Stimulated activated CD8-positive, alpha-beta memory T cell treated with anti-CD3 and anti-CD28 coated beads, Interleukin-15, amount 100 ng/mL, for 4 hours (primary cell): ENCODE measurements around the gene HSBP1.

Source experiments
- DNase-seq, 2 donors: peaks; one replicate each; pipeline ENCODE4 v3.0.0-alpha.2; 2020; ENCODE audit warnings: low read depth in 2 of 2

Gene HSBP1

GRCh38 chr16:83803811-83804210, 4.0 kb upstream of the HSBP1 start:
- DNase-seq = no peak

- no peak for DNase-seq
Measured at GRCh38 chr16:83804366-83804765, 3.4 kb upstream of the HSBP1 start.

- DNase-seq = no peak
Measured at GRCh38 chr16:83806036-83806435, 1.7 kb upstream of the HSBP1 start.

GRCh38 chr16:83806731-83807130, 1.0 kb upstream of the HSBP1 start:
- DNase-seq = no peak

- no peak for DNase-seq
Measured at GRCh38 chr16:83807327-83807709, 460 bp upstream of the HSBP1 start.

GRCh38 chr16:83808573-83809014, 816 bp downstream of the HSBP1 start:
- DNase-seq = no peak

- no peak for DNase-seq
Measured at GRCh38 chr16:83809092-83809491, 1.3 kb downstream of the HSBP1 start.

GRCh38 chr16:83810901-83811300, 3.1 kb downstream of the HSBP1 start:
- DNase-seq = no peak

GRCh38 chr16:83813823-83814658, 6.3 kb downstream of the HSBP1 start:
- DNase-seq = no peak

GRCh38 chr16:83814659-83814985, 6.8 kb downstream of the HSBP1 start:
- DNase-seq = no peak

- DNase-seq = no peak
Measured at GRCh38 chr16:83817022-83817421, 9.2 kb downstream of the HSBP1 start.

- no peak for DNase-seq
Measured at GRCh38 chr16:83818276-83818675, 10.5 kb downstream of the HSBP1 start.

- DNase-seq = no peak
Measured at GRCh38 chr16:83819361-83819760, 11.6 kb downstream of the HSBP1 start.

- peak; percentile 44 to 49 for DNase-seq
Measured at GRCh38 chr16:83826146-83826913, 18.6 kb downstream of the HSBP1 start.

- no peak for DNase-seq
Measured at GRCh38 chr16:83830091-83830768, 22.5 kb downstream of the HSBP1 start.

- no peak for DNase-seq
Measured at GRCh38 chr16:83830769-83831455, 23.1 kb downstream of the HSBP1 start.

- no peak for DNase-seq
Measured at GRCh38 chr16:83831456-83831987, 23.7 kb downstream of the HSBP1 start.

GRCh38 chr16:83833921-83834320, 26.1 kb downstream of the HSBP1 start:
- DNase-seq = no peak

- no peak for DNase-seq
Measured at GRCh38 chr16:83835586-83836566, 28.1 kb downstream of the HSBP1 start.

- no peak for DNase-seq
Measured at GRCh38 chr16:83837566-83837965, 29.8 kb downstream of the HSBP1 start.

GRCh38 chr16:83838151-83838550, 30.4 kb downstream of the HSBP1 start:
- DNase-seq = no peak
